ENCODE data around the gene TOP2B.

DNA sequence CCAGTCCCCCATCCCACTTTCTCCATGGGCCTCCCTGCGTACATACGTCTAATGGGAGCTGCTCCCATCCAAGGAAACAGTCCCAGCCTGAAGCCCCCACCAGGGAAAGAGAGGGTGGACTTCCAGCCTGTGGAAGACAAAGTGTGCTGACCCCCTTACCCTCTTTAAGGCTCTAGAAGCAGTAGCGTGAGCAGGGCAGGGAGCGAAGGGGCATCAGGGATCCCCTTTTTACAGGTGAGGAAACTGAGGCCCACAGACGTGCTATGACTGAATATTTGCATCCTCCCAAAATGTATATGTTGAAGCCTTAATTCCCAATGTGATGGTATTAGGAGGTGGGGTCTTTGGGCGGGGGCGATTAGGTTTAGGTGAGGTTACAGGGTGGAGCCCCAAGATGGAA, 83.4 kb downstream of the TOP2B start:
- TF ChIP-seq, protein P1, sequence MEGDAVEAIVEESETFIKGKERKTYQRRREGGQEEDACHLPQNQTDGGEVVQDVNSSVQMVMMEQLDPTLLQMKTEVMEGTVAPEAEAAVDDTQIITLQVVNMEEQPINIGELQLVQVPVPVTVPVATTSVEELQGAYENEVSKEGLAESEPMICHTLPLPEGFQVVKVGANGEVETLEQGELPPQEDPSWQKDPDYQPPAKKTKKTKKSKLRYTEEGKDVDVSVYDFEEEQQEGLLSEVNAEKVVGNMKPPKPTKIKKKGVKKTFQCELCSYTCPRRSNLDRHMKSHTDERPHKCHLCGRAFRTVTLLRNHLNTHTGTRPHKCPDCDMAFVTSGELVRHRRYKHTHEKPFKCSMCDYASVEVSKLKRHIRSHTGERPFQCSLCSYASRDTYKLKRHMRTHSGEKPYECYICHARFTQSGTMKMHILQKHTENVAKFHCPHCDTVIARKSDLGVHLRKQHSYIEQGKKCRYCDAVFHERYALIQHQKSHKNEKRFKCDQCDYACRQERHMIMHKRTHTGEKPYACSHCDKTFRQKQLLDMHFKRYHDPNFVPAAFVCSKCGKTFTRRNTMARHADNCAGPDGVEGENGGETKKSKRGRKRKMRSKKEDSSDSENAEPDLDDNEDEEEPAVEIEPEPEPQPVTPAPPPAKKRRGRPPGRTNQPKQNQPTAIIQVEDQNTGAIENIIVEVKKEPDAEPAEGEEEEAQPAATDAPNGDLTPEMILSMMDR (IDR thresholded peaks at IDR 0.05) = no peak
- no peak for TF ChIP-seq POLR2A (IDR thresholded peaks at IDR 0.05)
- TF ChIP-seq POLR2AphosphoS5 (IDR thresholded peaks at IDR 0.05) = no peak

Measured in stomach (tissue), 4 donors.